ENCODE results near the gene WDR46. TPM values are rescaled to one million over a fixed set of nuclear protein-coding genes. Genes with fewer than 3 reads are reported as not detected.

Gene WDR46
- total and polyA plus RNA-seq, 2 of the 13 experiments (the other 11 are each of a cell fraction or from before 2014, with no cell fraction given), result 47.4 to 105 TPM

- TF ChIP-seq, protein P1, sequence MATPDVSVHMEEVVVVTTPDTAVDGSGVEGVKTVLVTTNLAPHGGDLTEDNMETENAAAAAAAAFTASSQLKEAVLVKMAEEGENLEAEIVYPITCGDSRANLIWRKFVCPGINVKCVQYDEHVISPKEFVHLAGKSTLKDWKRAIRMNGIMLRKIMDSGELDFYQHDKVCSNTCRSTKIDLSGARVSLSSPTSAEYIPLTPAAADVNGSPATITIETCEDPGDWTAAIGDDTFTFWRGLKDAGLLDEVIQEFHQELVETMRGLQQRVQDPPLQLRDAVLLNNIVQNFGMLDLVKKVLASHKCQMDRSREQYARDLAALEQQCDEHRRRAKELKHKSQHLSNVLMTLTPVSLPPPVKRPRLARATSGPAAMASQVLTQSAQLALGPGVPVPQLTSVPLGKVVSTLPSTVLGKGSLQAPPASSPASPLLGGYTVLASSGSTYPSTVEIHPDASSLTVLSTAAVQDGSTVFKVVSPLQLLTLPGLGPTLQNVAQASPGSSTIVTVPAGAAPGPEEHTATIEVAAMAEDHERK (CRISPR knock-in tag; IDR thresholded peaks at IDR 0.05; ENCODE audit: low read depth), result no peak
- TF ChIP-seq KLF11 (CRISPR knock-in tag; IDR thresholded peaks at IDR 0.05) (no peak), ZBTB39 (CRISPR knock-in tag; IDR thresholded peaks at IDR 0.05) (peak; percentile 42; the same call in 1 of the 2 replicates), CSRNP2 (CRISPR knock-in tag; conservative IDR thresholded peaks at IDR 0.05; ENCODE audit: low read depth) (no peak), SMAD3 (CRISPR knock-in tag; IDR thresholded peaks at IDR 0.05) (peak; percentile 63; the same call in 1 of the 2 replicates), AFF4 (CRISPR knock-in tag; IDR thresholded peaks at IDR 0.05) (no peak), HNF4A (CRISPR knock-in tag; IDR thresholded peaks at IDR 0.05) (peak; percentile 93)
- TF ChIP-seq, protein P2, sequence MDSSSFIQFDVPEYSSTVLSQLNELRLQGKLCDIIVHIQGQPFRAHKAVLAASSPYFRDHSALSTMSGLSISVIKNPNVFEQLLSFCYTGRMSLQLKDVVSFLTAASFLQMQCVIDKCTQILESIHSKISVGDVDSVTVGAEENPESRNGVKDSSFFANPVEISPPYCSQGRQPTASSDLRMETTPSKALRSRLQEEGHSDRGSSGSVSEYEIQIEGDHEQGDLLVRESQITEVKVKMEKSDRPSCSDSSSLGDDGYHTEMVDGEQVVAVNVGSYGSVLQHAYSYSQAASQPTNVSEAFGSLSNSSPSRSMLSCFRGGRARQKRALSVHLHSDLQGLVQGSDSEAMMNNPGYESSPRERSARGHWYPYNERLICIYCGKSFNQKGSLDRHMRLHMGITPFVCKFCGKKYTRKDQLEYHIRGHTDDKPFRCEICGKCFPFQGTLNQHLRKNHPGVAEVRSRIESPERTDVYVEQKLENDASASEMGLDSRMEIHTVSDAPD (CRISPR knock-in tag; IDR thresholded peaks at IDR 0.05), result no peak
Observed at GRCh38 chr6:33248932-33249731, 39.9 kb downstream of the WDR46 start (continued).
